Bronchial epithelial cell (primary cell): Measurements from ENCODE around the gene TMEM131. TPM values are rescaled to one million over a fixed set of nuclear protein-coding genes. Genes with fewer than 3 reads are reported as not detected.

ENCODE experiments used
- DNase-seq: peaks from one replicate; pipeline ENCODE4 v3.0.0-alpha.2; 2010; ENCODE audit warnings: low read depth
- FAIRE-seq: peaks from 2 replicates; lab custom pipeline; 2011; peaks lifted over from hg19 to GRCh38; lab: Jason Lieb, UNC
- H3K27me3 ChIP-seq: 2 replicates; pipeline ENCODE4 v1.5.1; 2011; ENCODE audit warnings: low read length; ENCODE audit not compliant: control insufficient read depth, insufficient read depth
- H3K36me3 ChIP-seq: 2 replicates; pipeline ENCODE4 v1.5.1; 2011; ENCODE audit warnings: low read length; ENCODE audit not compliant: control insufficient read depth, insufficient read depth
- H3K4me3 ChIP-seq: 2 replicates; pipeline ENCODE4 v1.5.1; 2011; ENCODE audit warnings: mild to moderate bottlenecking, low read depth, low read length, control low read depth
- total RNA-seq: library from RNA; depleted of rRNA; stranded (reverse); fragments of >200 nt; gene quantifications from 2 replicates; pipeline ENCODE4 v1.2.1, GENCODE V29; 2014
- TF ChIP-seq, protein P1 (sequence below): IDR thresholded peaks from 2 replicates; pipeline ENCODE4 v1.5.1; 2011; ENCODE audit warnings: mild to moderate bottlenecking, moderate library complexity, low read length, control low read depth, inconsistent platforms; ENCODE audit not compliant: insufficient read depth, severe bottlenecking

TMEM131 gene
- total RNA-seq, 1 donor from 2014 or later, result 14.0 TPM

DNA sequence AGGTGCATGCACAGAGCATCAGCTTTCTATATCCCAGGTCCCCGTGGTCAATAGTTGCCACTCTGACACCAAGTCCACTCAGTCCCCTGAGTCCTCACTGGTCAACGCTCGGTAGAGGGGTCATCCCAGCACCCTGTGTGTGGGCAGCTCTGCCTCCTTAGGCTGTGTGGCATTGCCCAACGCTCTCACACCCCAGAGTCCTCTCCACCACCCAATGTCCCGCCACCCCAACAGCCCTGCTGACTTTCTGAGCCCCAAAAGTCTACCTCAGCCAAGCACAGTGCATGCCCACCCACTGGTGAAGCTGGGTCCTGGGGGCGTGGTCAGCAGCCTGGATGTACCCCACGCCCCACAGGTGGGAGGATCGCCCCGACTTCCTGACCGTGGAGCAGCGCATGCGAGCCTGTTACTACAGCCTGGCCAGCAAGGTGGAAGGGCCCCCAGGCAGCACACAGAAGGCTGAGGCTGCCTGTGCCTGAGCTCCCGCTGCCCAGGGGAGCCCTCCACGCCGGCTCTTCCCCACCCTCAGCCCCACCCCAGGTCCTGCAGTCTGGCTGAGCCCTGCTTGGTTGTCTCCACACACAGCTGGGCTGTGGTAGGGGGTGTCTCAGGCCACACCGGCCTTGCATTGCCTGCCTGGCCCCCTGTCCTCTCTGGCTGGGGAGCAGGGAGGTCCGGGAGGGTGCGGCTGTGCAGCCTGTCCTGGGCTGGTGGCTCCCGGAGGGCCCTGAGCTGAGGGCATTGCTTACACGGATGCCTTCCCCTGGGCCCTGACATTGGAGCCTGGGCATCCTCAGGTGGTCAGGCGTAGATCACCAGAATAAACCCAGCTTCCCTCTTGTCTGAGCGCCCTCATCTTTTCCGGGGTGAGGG lies 256.5 kb downstream of the TMEM131 start:
- H3K36me3 ChIP-seq, result no peaks in the 10 kb centered on the region
- FAIRE-seq (no peak), DNase-seq (no peak)
- TF ChIP-seq, protein P1, sequence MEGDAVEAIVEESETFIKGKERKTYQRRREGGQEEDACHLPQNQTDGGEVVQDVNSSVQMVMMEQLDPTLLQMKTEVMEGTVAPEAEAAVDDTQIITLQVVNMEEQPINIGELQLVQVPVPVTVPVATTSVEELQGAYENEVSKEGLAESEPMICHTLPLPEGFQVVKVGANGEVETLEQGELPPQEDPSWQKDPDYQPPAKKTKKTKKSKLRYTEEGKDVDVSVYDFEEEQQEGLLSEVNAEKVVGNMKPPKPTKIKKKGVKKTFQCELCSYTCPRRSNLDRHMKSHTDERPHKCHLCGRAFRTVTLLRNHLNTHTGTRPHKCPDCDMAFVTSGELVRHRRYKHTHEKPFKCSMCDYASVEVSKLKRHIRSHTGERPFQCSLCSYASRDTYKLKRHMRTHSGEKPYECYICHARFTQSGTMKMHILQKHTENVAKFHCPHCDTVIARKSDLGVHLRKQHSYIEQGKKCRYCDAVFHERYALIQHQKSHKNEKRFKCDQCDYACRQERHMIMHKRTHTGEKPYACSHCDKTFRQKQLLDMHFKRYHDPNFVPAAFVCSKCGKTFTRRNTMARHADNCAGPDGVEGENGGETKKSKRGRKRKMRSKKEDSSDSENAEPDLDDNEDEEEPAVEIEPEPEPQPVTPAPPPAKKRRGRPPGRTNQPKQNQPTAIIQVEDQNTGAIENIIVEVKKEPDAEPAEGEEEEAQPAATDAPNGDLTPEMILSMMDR, result no peak
- no peaks in the 10 kb centered on the region for H3K27me3 ChIP-seq
- H3K4me3 ChIP-seq, result no peak overlapping the region

DNA sequence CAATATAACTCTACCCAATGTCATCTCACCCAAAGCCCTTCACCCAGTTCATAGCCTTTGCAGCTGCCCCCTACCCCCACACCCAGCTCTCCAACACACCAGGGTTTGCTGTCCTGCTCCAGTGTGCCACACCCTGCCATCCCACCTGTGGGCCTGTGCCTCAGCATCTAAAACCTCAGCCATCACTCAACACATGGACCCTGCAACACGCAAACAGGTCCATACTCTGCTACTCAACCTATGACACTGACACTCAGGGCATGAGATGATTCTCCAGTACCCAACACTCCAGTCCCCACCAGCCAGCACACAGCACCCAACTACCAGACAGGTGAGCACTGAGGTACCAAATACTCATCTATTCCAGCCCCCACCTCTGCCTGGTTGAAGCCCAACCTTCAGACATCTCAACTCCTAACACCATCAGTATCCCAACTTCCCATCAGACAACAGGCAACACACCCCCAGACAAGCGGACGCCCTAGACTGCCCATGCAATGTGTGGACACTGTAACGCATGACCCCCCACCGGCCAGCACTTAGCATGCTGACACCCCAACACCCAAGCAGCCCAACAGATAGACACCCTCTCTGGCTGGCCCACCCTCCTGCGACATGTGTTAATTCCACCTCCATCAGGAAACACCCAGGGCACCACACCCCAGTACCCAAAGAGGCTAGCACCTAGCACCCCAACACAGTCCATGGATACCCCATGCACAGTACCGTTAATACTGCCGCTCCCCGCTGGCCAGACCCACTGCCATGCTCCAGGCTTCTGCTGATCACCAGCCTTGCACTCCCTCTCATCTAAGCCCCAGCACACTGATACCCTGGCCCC lies 257.3 kb downstream of the TMEM131 start:
- FAIRE-seq (no peak), DNase-seq (no peak)
- TF ChIP-seq, protein P1, result no peak
- no peak overlapping the region for H3K4me3 ChIP-seq
- H3K36me3 ChIP-seq, result no peaks in the 10 kb centered on the region
- no peaks in the 10 kb centered on the region for H3K27me3 ChIP-seq

DNA sequence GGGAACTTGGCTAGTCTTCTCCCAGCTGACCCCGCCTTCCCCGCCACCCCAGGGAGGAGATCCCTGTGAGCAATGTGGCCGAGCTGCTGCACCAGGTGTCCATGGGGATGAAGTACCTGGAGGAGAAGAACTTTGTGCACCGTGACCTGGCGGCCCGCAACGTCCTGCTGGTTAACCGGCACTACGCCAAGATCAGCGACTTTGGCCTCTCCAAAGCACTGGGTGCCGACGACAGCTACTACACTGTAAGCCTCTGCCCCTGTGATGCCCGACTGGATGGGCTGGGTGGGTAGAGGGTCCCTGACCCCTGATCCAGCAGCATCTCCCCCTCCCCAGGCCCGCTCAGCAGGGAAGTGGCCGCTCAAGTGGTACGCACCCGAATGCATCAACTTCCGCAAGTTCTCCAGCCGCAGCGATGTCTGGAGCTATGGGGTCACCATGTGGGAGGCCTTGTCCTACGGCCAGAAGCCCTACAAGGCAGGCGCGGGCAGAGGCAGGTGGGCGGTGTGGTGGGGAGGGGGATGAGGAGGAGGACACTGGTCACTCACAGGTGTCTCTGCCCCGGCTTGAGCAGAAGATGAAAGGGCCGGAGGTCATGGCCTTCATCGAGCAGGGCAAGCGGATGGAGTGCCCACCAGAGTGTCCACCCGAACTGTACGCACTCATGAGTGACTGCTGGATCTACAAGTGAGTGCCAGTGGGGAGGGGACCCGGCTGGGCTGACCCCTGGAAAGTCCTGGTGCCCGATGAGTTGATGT lies 258.1 kb downstream of the TMEM131 start:
- H3K27me3 ChIP-seq, result no peaks in the 10 kb centered on the region
- no peaks in the 10 kb centered on the region for H3K36me3 ChIP-seq
- no peak for FAIRE-seq
- no peak overlapping the region for H3K4me3 ChIP-seq
- TF ChIP-seq, protein P1, result no peak
- no peak for DNase-seq

DNA sequence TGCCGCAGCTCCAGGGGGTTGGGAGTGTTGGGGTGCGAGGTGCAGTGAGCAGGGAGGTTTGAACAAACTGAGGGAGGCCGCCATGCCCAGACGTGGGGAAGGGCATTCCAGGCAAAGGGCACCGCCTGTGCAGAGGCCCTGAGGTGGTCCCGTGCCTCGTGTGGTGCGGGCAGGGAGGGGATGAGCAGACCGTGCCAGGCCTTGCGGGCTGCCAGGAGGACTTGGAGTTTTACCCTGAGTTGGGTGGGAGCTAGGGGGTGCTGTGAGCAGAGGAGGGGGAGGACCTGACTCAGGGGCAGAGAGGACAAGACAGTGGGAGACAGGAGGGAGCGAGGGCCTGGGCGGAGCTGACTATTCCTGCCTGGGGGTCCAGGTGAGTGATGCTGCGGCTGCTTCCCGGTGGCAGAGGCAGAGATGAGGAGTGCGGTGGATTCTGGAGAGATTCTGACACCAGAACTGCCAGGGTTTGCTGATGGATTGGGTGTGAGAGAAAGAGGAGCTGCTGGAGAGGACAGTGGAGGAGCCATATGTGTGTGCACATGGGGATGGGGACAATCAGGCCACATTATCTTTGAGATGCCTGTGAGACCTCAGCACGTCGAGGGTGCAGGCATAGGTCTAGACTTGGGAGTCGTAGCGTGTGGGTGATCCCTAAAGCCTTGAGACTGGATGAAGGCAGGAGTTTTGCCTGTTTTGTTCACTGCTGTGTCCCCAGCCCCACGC lies 259.0 kb downstream of the TMEM131 start:
- no peaks in the 10 kb centered on the region for H3K27me3 ChIP-seq
- no peak overlapping the region for H3K4me3 ChIP-seq
- FAIRE-seq, result peak; percentile 32
- TF ChIP-seq, protein P1, result no peak
- no peak for DNase-seq
- no peaks in the 10 kb centered on the region for H3K36me3 ChIP-seq

DNA sequence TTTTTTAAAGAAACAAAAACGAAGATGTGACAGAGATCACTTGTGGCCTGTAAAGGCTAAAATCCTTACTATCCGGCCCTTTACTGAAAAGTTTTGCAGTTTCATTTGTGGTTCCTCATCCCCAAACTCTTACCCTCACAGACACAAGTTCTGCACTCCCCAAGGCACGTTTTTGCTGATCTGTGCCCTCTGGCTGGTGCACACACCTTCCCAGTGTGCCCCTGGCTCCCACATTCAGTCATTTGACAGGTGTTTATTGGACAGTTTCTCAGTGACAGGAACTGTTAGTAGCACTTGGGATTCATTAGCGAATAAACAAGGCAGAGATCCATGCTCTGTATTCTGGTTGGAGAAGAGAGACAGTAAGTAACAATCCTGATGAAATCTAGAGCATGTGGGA lies 259.6 kb downstream of the TMEM131 start:
- FAIRE-seq, result no peak

More for the DNA sequence above, 259.6 kb downstream of the TMEM131 start:
- no peaks in the 10 kb centered on the region for H3K36me3 ChIP-seq
- TF ChIP-seq, protein P1, result no peak
- no peaks in the 10 kb centered on the region for H3K27me3 ChIP-seq
- DNase-seq, result no peak
- H3K4me3 ChIP-seq, result no peak overlapping the region
